ENCODE results near the gene MDGA2.

DNA sequence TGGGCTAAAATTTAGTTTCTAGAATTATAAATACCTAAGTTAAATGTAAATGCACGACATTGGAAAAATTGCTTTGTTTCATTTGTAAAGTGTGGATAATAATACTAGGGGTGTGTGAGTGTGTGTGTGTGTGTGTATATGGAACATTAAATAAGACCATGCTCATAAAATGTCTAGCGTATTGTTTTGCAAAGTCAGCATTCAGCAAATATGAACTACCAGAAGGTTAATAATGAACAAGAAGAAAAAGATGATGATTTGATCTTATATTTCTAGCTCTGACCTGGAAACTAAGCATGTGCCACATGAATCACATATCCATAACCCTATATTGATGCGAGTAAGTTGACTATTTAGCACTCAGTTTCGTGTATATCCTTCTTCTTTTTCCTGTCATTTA is 44.9 kb upstream of the MDGA2 start:
- TF ChIP-seq, protein P1, sequence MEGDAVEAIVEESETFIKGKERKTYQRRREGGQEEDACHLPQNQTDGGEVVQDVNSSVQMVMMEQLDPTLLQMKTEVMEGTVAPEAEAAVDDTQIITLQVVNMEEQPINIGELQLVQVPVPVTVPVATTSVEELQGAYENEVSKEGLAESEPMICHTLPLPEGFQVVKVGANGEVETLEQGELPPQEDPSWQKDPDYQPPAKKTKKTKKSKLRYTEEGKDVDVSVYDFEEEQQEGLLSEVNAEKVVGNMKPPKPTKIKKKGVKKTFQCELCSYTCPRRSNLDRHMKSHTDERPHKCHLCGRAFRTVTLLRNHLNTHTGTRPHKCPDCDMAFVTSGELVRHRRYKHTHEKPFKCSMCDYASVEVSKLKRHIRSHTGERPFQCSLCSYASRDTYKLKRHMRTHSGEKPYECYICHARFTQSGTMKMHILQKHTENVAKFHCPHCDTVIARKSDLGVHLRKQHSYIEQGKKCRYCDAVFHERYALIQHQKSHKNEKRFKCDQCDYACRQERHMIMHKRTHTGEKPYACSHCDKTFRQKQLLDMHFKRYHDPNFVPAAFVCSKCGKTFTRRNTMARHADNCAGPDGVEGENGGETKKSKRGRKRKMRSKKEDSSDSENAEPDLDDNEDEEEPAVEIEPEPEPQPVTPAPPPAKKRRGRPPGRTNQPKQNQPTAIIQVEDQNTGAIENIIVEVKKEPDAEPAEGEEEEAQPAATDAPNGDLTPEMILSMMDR (IDR thresholded peaks at IDR 0.05; ENCODE audit: insufficient read depth, low read length, poor library complexity, severe bottlenecking): no peak
- no peak for TF ChIP-seq EZH2phosphoT487 (conservative IDR thresholded peaks at IDR 0.05; ENCODE audit: low read length)

All from SU-DHL-6 (cell line).